K562 (cell line): ENCODE measurements around the gene MYL6B. TPM values are rescaled to one million over a fixed set of nuclear protein-coding genes. Genes with fewer than 3 reads are reported as not detected.

ENCODE experiments used
- DACH1 ChIP-seq: fragments of 450-650 bp; IDR thresholded peaks from 2 replicates; pipeline ENCODE4 v1.6.1; 2018; ENCODE audit not compliant: partially characterized antibody
- FOXJ3 ChIP-seq: sonication (generic); formaldehyde crosslinking; IDR thresholded peaks from 2 replicates; pipeline ENCODE4 v1.4.0; 2020; ENCODE audit warnings: mild to moderate bottlenecking, missing genetic modification reagents
- GABPB1 ChIP-seq: sonication (generic); formaldehyde crosslinking; IDR thresholded peaks from 2 replicates; pipeline ENCODE4 v1.8.0; 2022; ENCODE audit warnings: mild to moderate bottlenecking, missing genetic modification reagents
- KDM5B ChIP-seq: fragments of 200-600 bp; sonication (generic); IDR thresholded peaks from 2 replicates; pipeline ENCODE4 v1.6.1; 2012; ENCODE audit warnings: low read depth, mild to moderate bottlenecking, moderate library complexity, low read length, control low read depth, inconsistent platforms; ENCODE audit not compliant: insufficient replicate concordance
- KLF13 ChIP-seq: fragments of 450-650 bp; IDR thresholded peaks from 2 replicates; pipeline ENCODE4 v1.6.1; 2016; ENCODE audit warnings: missing genetic modification characterization, low read depth, mild to moderate bottlenecking, missing compliant biosample characterization, moderate library complexity, borderline replicate concordance
- POLR3G ChIP-seq: IDR thresholded peaks from 2 replicates; pipeline ENCODE4 v1.6.1; 2011; ENCODE audit not compliant: insufficient read length, insufficient replicate concordance; ENCODE audit errors: extremely low read depth
- RHOXF2B ChIP-seq: fragments of 250-450 bp; sonication (Bioruptor Pico); conservative IDR thresholded peaks from 2 replicates; pipeline ENCODE4 v1.5.1; 2021
- SMARCA4 ChIP-seq: fragments of 450-650 bp; IDR thresholded peaks from 2 replicates; pipeline ENCODE4 v1.6.1; 2016
- SP1 ChIP-seq: sonication (generic); formaldehyde crosslinking; IDR thresholded peaks from 2 replicates; pipeline ENCODE4 v1.8.1; 2022; ENCODE audit warnings: mild to moderate bottlenecking, missing genetic modification reagents
- TAF1 ChIP-seq: IDR thresholded peaks from 2 replicates; pipeline ENCODE4 v1.6.1; 2011; ENCODE audit warnings: mild to moderate bottlenecking, low read length, moderate library complexity; ENCODE audit not compliant: insufficient read depth, control insufficient read depth, severe bottlenecking; ENCODE audit errors: extremely low read depth
- XRCC4 ChIP-seq: IDR thresholded peaks from one replicate; pipeline ENCODE4 v1.6.1; 2011; ENCODE audit not compliant: insufficient read depth, insufficient read length; ENCODE audit errors: extremely low read depth
- ZNF436 ChIP-seq: fragments of 250-450, 450-650 bp; sonication (Bioruptor Pico); formaldehyde crosslinking; IDR thresholded peaks from 2 replicates; pipeline ENCODE4 v1.7.0; 2020; ENCODE audit warnings: mild to moderate bottlenecking
- ZNF785 ChIP-seq: fragments of 250-450 bp; sonication (Bioruptor Pico); IDR thresholded peaks from 2 replicates; pipeline ENCODE4 v1.4.0; 2020; ENCODE audit warnings: mild to moderate bottlenecking
- ZSCAN32 ChIP-seq: fragments of 450-650 bp; formaldehyde crosslinking; IDR thresholded peaks from 2 replicates; pipeline ENCODE4 v1.4.0; 2020; ENCODE audit warnings: mild to moderate bottlenecking, moderate library complexity
- polyA plus RNA-seq, 8 experiments: library from polyadenylated mRNA; depleted of rRNA in 4 of 8; stranded (reverse) in 5 of 8; unstranded in 3 of 8; fragments of >200 nt; fragmentation: Nextera tagmentation in 2 of 8; fragmentation: Illumina TruSeq in 1 of 8; extraction: Ambion mirVana in 2 of 8; extraction: Trizol in 1 of 8; gene quantifications; 2 replicates each; pipeline versions ENCODE4 v1.2.1 to v1.2.3, GENCODE V29; 2011 to 2014; ENCODE audit warnings: inconsistent platforms in 1 of 8, missing spikeins in 1 of 8
- total RNA-seq, 7 experiments: library from RNA; depleted of rRNA in 6 of 7; stranded (reverse); fragments of >200 nt in 6 of 7; fragmentation: Illumina TruSeq in 2 of 7; extraction: Trizol in 2 of 7; gene quantifications; 2 replicates each; pipeline versions ENCODE4 v1.2.1 to v1.2.3, GENCODE V29; 2011 to 2021; ENCODE audit warnings: low replicate concordance in 1 of 7
- TF ChIP-seq, protein P1 (sequence below), 2 experiments: fragments of 450-650 bp; IDR thresholded peaks; 2 replicates each; pipeline ENCODE4 v1.6.1; 2016; ENCODE audit warnings: mild to moderate bottlenecking in 2 of 2, borderline replicate concordance in 1 of 2, low read depth in 1 of 2, moderate library complexity in 1 of 2

The MYL6B gene
- total and polyA plus RNA-seq, 9 of the 15 experiments (the other 6 are each of a cell fraction or from before 2014, with no cell fraction given), result 42.8 to 77.3 (median 68.6) TPM

DNA sequence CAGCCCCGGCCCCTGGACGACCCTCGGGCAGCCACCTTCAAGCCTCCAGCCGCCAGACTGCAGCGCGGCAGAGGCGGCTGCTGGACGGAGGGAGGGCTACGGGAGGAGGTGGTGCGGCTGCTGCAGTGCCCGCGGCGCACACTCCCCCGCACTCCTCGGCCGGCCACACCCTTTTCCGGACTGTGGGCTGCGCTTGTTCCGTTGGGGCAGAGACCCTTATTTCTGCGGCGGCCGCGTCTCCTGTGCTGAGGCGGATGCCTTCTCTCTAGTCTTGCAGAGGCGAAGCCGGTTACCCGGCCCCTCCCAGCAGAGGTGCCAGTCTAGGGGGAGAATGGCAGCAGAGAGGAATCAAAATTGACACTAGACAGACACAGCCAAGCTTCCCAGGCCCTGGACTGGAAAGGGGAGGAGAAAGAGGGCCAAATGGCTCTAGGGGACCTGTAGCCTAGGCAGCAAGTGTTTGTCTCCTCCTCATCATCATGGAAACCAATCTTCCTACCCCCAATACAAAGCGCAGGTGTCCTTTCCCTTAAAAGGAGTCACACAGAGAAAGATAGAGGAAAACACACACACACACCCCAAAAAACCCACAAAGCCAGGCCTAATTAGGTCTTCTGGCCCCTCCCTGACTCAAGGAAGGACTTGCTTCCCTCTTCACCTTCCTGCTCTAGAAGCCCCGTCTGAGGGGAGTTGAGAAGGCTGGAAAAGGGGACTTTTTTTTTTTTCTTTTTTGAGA is 23.0 kb upstream of the MYL6B start (continued):
- TF ChIP-seq, protein P1, sequence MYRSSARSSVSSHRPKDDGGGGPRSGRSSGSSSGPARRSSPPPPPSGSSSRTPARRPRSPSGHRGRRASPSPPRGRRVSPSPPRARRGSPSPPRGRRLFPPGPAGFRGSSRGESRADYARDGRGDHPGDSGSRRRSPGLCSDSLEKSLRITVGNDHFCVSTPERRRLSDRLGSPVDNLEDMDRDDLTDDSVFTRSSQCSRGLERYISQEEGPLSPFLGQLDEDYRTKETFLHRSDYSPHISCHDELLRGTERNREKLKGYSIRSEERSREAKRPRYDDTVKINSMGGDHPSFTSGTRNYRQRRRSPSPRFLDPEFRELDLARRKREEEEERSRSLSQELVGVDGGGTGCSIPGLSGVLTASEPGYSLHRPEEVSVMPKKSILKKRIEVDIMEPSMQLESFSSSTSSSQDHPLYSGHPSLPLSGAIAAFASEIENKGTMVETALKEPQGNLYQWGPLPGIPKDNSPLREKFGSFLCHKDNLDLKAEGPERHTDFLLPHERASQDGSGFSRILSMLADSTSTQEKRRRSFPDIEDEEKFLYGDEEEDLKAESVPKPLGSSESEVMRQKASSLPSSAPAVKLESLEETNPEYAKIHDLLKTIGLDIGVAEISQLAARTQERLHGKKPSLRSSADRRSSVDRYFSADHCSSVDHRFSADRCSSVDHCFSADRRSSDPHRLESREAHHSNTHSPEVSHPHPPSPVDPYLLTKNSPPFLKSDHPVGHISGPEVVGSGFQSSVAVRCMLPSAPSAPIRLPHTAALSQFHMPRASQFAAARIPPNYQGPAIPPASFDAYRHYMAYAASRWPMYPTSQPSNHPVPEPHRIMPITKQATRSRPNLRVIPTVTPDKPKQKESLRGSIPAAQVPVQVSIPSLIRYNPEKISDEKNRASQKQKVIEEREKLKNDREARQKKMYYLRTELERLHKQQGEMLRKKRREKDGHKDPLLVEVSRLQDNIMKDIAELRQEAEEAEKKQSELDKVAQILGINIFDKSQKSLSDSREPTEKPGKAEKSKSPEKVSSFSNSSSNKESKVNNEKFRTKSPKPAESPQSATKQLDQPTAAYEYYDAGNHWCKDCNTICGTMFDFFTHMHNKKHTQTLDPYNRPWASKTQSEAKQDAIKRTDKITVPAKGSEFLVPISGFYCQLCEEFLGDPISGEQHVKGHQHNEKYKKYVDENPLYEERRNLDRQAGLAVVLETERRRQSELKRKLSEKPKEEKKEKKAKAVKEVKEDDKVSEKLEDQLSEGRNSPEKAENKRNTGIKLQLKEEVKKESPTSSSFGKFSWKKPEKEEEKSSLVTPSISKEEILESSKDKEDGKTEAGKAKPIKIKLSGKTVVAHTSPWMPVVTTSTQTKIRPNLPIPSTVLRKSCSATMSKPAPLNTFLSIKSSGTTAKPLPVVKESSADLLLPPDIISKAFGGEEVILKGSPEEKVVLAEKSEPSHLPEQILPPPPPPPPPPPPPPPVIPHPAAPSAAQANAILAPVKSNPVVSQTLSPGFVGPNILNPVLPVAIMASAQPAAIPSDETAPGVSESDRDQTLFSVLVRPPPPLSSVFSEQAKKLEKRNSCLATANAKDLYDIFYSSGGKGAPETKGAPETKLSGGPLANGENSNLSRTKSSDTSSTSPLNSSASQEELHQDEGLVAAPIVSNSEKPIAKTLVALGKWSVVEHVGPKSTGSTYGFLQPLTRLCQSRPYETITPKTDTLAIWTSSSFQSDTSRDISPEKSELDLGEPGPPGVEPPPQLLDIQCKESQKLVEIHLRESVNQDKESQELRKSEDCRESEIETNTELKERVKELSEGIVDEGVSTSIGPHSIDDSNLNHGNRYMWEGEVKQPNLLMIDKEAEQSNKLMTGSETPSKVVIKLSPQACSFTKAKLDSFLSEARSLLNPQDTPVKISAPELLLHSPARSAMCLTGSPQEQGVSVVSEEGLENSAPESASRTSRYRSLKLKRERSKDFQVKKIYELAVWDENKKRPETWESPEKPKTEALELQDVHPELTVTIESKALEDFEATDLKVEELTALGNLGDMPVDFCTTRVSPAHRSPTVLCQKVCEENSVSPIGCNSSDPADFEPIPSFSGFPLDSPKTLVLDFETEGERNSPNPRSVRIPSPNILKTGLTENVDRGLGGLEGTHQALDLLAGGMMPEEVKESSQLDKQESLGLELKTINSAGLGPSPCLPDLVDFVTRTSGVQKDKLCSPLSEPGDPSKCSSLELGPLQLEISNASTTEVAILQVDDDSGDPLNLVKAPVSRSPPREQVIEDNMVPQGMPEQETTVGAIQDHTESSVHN (IDR thresholded peaks at IDR 0.05; ENCODE audit: borderline replicate concordance in 1 of 2, low read depth in 1 of 2), result no peak
- peak; percentile 23; the same call in 1 of the 2 replicates for TF ChIP-seq GABPB1 (CRISPR knock-in tag)
- no peak for TF ChIP-seq ZNF785 (CRISPR knock-in tag)
- peak; percentile 80 for TF ChIP-seq KLF13 (tag)
- peak; percentile 77 for TF ChIP-seq TAF1
- no peak for TF ChIP-seq POLR3G
- 0 out of 2 replicates have a peak, but pooled peaks have one; percentile 6 for TF ChIP-seq ZSCAN32
- TF ChIP-seq ZNF436 (CRISPR knock-in tag), result no peak
- no peak for TF ChIP-seq FOXJ3 (CRISPR knock-in tag)
- no peak for TF ChIP-seq XRCC4
- peak; percentile 68 for TF ChIP-seq KDM5B
- TF ChIP-seq SMARCA4, result peak; percentile 61; the same call in 1 of the 2 replicates
- TF ChIP-seq RHOXF2B, result no peak
- TF ChIP-seq DACH1, result no peak
- peak; percentile 52; the same call in 1 of the 2 replicates for TF ChIP-seq SP1
